ENCODE results near the gene COL11A2.
A peak's percentile ranks its signal among the peaks of the same experiment; 100 is the strongest.
"Not testable (repeated sequence)": the region's sequence is repeated elsewhere in the genome, so short reads cannot be mapped to it uniquely, and the experiment has no call there.

The COL11A2 gene

GRCh38 chr6:33160728-33161344 is 31.4 kb downstream of the COL11A2 start:
- DNase-seq (ENCODE audit: insufficient read length, low spot score) (peak; percentile 9), FAIRE-seq (no peak)
- TF ChIP-seq TAF1 (IDR thresholded peaks at IDR 0.05; ENCODE audit: low read depth, low read length) (no peak), POLR2A (IDR thresholded peaks at IDR 0.05; ENCODE audit: low read depth, low read length) (no peak), PAX5 (IDR thresholded peaks at IDR 0.05; ENCODE audit: insufficient read depth, low read length, severe bottlenecking) (no peak), POLR2AphosphoS5 (IDR thresholded peaks at IDR 0.05; ENCODE audit: low read depth, low read length) (no peak), POU2F2 (IDR thresholded peaks at IDR 0.05; ENCODE audit: low read depth, low read length) (no peak), SPI1 (IDR thresholded peaks at IDR 0.05; ENCODE audit: low read depth, low read length) (no peak)

GRCh38 chr6:33160096-33160495 is 32.2 kb downstream of the COL11A2 start:
- TF ChIP-seq PAX5 (IDR thresholded peaks at IDR 0.05; ENCODE audit: insufficient read depth, low read length, severe bottlenecking) (no peak), POU2F2 (IDR thresholded peaks at IDR 0.05; ENCODE audit: low read depth, low read length) (no peak), SPI1 (IDR thresholded peaks at IDR 0.05; ENCODE audit: low read depth, low read length) (no peak), TAF1 (IDR thresholded peaks at IDR 0.05; ENCODE audit: low read depth, low read length) (no peak), POLR2AphosphoS5 (IDR thresholded peaks at IDR 0.05; ENCODE audit: low read depth, low read length) (no peak), POLR2A (IDR thresholded peaks at IDR 0.05; ENCODE audit: low read depth, low read length) (no peak)
- DNase-seq (ENCODE audit: insufficient read length, low spot score) (no peak), FAIRE-seq (no peak)

- FAIRE-seq: no peak
- no peak for TF ChIP-seq POLR2A (IDR thresholded peaks at IDR 0.05; ENCODE audit: low read depth, low read length)
- no peak for TF ChIP-seq POLR2AphosphoS5 (IDR thresholded peaks at IDR 0.05; ENCODE audit: low read depth, low read length)
- TF ChIP-seq TAF1 (IDR thresholded peaks at IDR 0.05; ENCODE audit: low read depth, low read length): no peak
- no peak for TF ChIP-seq POU2F2 (IDR thresholded peaks at IDR 0.05; ENCODE audit: low read depth, low read length)
- TF ChIP-seq SPI1 (IDR thresholded peaks at IDR 0.05; ENCODE audit: low read depth, low read length): no peak
- TF ChIP-seq PAX5 (IDR thresholded peaks at IDR 0.05; ENCODE audit: insufficient read depth, low read length, severe bottlenecking): no peak
- DNase-seq (ENCODE audit: insufficient read length, low spot score): no peak
Measured at GRCh38 chr6:33156964-33157363, 35.3 kb downstream of the COL11A2 start.

- TF ChIP-seq PAX5 (IDR thresholded peaks at IDR 0.05; ENCODE audit: insufficient read depth, low read length, severe bottlenecking) (no peak), TAF1 (IDR thresholded peaks at IDR 0.05; ENCODE audit: low read depth, low read length) (no peak), SPI1 (IDR thresholded peaks at IDR 0.05; ENCODE audit: low read depth, low read length) (no peak), POLR2AphosphoS5 (IDR thresholded peaks at IDR 0.05; ENCODE audit: low read depth, low read length) (no peak), POU2F2 (IDR thresholded peaks at IDR 0.05; ENCODE audit: low read depth, low read length) (no peak), POLR2A (IDR thresholded peaks at IDR 0.05; ENCODE audit: low read depth, low read length) (no peak)
- FAIRE-seq: no peak
- no peak for DNase-seq (ENCODE audit: insufficient read length, low spot score)
Measured at GRCh38 chr6:33156561-33156960, 35.7 kb downstream of the COL11A2 start.

GRCh38 chr6:33154349-33154748 is 37.9 kb downstream of the COL11A2 start:
- no peak for FAIRE-seq
- no peak for TF ChIP-seq SPI1 (IDR thresholded peaks at IDR 0.05; ENCODE audit: low read depth, low read length)
- TF ChIP-seq POU2F2 (IDR thresholded peaks at IDR 0.05; ENCODE audit: low read depth, low read length): no peak
- no peak for TF ChIP-seq PAX5 (IDR thresholded peaks at IDR 0.05; ENCODE audit: insufficient read depth, low read length, severe bottlenecking)
- TF ChIP-seq POLR2AphosphoS5 (IDR thresholded peaks at IDR 0.05; ENCODE audit: low read depth, low read length): no peak
- TF ChIP-seq POLR2A (IDR thresholded peaks at IDR 0.05; ENCODE audit: low read depth, low read length): no peak
- no peak for TF ChIP-seq TAF1 (IDR thresholded peaks at IDR 0.05; ENCODE audit: low read depth, low read length)
- no peak for DNase-seq (ENCODE audit: insufficient read length, low spot score)

GRCh38 chr6:33151050-33151449 is 41.2 kb downstream of the COL11A2 start:
- DNase-seq (ENCODE audit: insufficient read length, low spot score): no peak
- TF ChIP-seq PAX5 (IDR thresholded peaks at IDR 0.05; ENCODE audit: insufficient read depth, low read length, severe bottlenecking): no peak
- TF ChIP-seq SPI1 (IDR thresholded peaks at IDR 0.05; ENCODE audit: low read depth, low read length): peak; percentile 84
- no peak for FAIRE-seq

GRCh38 chr6:33150560-33150959 is 41.7 kb downstream of the COL11A2 start:
- FAIRE-seq; DNase-seq (ENCODE audit: insufficient read length, low spot score): not testable (repeated sequence)

GRCh38 chr6:33147807-33148666 is 44.2 kb downstream of the COL11A2 start:
- FAIRE-seq: peak; percentile 86

GRCh38 chr6:33144373-33144772 is 47.9 kb downstream of the COL11A2 start:
- peak; percentile 58 for FAIRE-seq

More at GRCh38 chr6:33147807-33148666, 44.2 kb downstream of the COL11A2 start:
- TF ChIP-seq POLR2AphosphoS5 (IDR thresholded peaks at IDR 0.05; ENCODE audit: low read depth, low read length) (no peak), SPI1 (IDR thresholded peaks at IDR 0.05; ENCODE audit: low read depth, low read length) (no peak), POU2F2 (IDR thresholded peaks at IDR 0.05; ENCODE audit: low read depth, low read length) (no peak), TAF1 (IDR thresholded peaks at IDR 0.05; ENCODE audit: low read depth, low read length) (no peak)
- DNase-seq (ENCODE audit: insufficient read length, low spot score): no peak

More at GRCh38 chr6:33144373-33144772, 47.9 kb downstream of the COL11A2 start:
- DNase-seq (ENCODE audit: insufficient read length, low spot score): no peak
- TF ChIP-seq SPI1 (IDR thresholded peaks at IDR 0.05; ENCODE audit: low read depth, low read length) (0 out of 2 replicates have a peak, but pooled peaks have one; percentile 12), POU2F2 (IDR thresholded peaks at IDR 0.05; ENCODE audit: low read depth, low read length) (no peak), POLR2A (IDR thresholded peaks at IDR 0.05; ENCODE audit: low read depth, low read length) (no peak), POLR2AphosphoS5 (IDR thresholded peaks at IDR 0.05; ENCODE audit: low read depth, low read length) (no peak), PAX5 (IDR thresholded peaks at IDR 0.05; ENCODE audit: insufficient read depth, low read length, severe bottlenecking) (no peak)
